OCI-LY1 (cell line): ENCODE measurements around the gene ALOX15.
A peak's percentile ranks its signal among the peaks of the same experiment; 100 is the strongest.

Experiments used
- H2AFZ ChIP-seq: fragments of 200-600 bp; sonication (generic), shearing (Covaris generic); 2 replicates; pipeline ENCODE4 v1.6.0; 2014; ENCODE audit warnings: antibody characterized with exemption, mild to moderate bottlenecking, low read length
- H3F3A ChIP-seq: fragments of 200-600 bp; sonication (generic), shearing (Covaris generic); 2 replicates; pipeline ENCODE4 v1.6.0; 2014; ENCODE audit warnings: mild to moderate bottlenecking, antibody characterized with exemption, low read length, moderate library complexity; ENCODE audit not compliant: insufficient read depth
- H3K27ac ChIP-seq: fragments of 200-600 bp; sonication (generic); 2 replicates; pipeline ENCODE4 v1.5.1; 2014; ENCODE audit warnings: low read length, mixed run types, mild to moderate bottlenecking, low read depth; ENCODE audit not compliant: poor library complexity, severe bottlenecking
- H3K27me3 ChIP-seq: fragments of 200-600 bp; sonication (generic); 2 replicates; pipeline ENCODE4 v1.6.0; 2014; ENCODE audit warnings: antibody characterized with exemption, mild to moderate bottlenecking, low read length, moderate library complexity; ENCODE audit not compliant: insufficient read depth
- H3K36me3 ChIP-seq: fragments of 200-600 bp; sonication (generic); 2 replicates; pipeline ENCODE4 v1.6.1; 2014; ENCODE audit warnings: mild to moderate bottlenecking, antibody characterized with exemption, low read length, moderate library complexity, mixed read lengths; ENCODE audit not compliant: insufficient read depth
- H3K4me1 ChIP-seq: fragments of 200-600 bp; sonication (generic); 2 replicates; pipeline ENCODE4 v1.5.1; 2014; ENCODE audit warnings: mild to moderate bottlenecking, low read length, moderate library complexity; ENCODE audit not compliant: insufficient read depth, severe bottlenecking
- H3K4me2 ChIP-seq: fragments of 200-600 bp; sonication (generic), shearing (Covaris generic); 2 replicates; pipeline ENCODE4 v1.6.1; 2014; ENCODE audit warnings: low read length
- H3K4me3 ChIP-seq: fragments of 200-600 bp; sonication (generic); 2 replicates; pipeline ENCODE4 v1.5.1; 2014; ENCODE audit warnings: low read length, low read depth, mild to moderate bottlenecking, mixed read lengths; ENCODE audit not compliant: poor library complexity, severe bottlenecking
- H3K79me2 ChIP-seq: fragments of 200-600 bp; shearing (Covaris generic); 2 replicates; pipeline ENCODE4 v1.6.1; 2016; ENCODE audit warnings: mixed run types, low read length, mixed read lengths; ENCODE audit not compliant: insufficient read depth
- H3K9ac ChIP-seq: fragments of 200-600 bp; sonication (generic), shearing (Covaris generic); 2 replicates; pipeline ENCODE4 v1.6.1; 2014; ENCODE audit warnings: mild to moderate bottlenecking, low read length, mixed read lengths
- H3K9me2 ChIP-seq: fragments of 200-600 bp; sonication (generic), shearing (Covaris generic); 2 replicates; pipeline ENCODE4 v1.6.1; 2014; ENCODE audit warnings: low read depth, mild to moderate bottlenecking, low read length, mixed read lengths
- H3K9me3 ChIP-seq: fragments of 200-600 bp; shearing (Covaris generic); 2 replicates; pipeline ENCODE4 v1.6.1; 2014; ENCODE audit warnings: low read length, mixed read lengths
- H4K20me1 ChIP-seq: fragments of 200-600 bp; sonication (generic), shearing (Covaris generic); 2 replicates; pipeline ENCODE4 v1.6.0; 2016; ENCODE audit warnings: mild to moderate bottlenecking, low read length; ENCODE audit not compliant: insufficient read depth
- CTCF ChIP-seq: fragments of 200-600 bp; sonication (generic), shearing (Covaris generic); IDR thresholded peaks from 2 replicates; pipeline ENCODE4 v1.5.1; 2017; ENCODE audit warnings: mild to moderate bottlenecking, antibody characterized with exemption, low read length, moderate library complexity, mixed read lengths
- EZH2 ChIP-seq: fragments of 200-600 bp; sonication (generic), shearing (Covaris generic); IDR thresholded peaks from 2 replicates; pipeline ENCODE4 v1.8.0; 2017; ENCODE audit warnings: borderline replicate concordance, mixed run types, mild to moderate bottlenecking, antibody characterized with exemption, low read length, moderate library complexity, mixed read lengths

The ALOX15 gene

GRCh38 chr17:4584101-4584916 is 57.2 kb downstream of the ALOX15 start, which contains the start of gene SMTNL2:
Gene SMTNL2, plus strand, starts transcription at chr17:4584529. Its CDS starts 77 bp downstream, at chr17:4584606.
- no peak within 1 kb of the TSS for H3K9ac ChIP-seq
- H3K4me2 ChIP-seq, result no peak within 1 kb of the TSS
- peaks cover 12% of the 10 kb centered on the region; the same call in 1 of the 2 replicates for H3K27me3 ChIP-seq
- H3K4me1 ChIP-seq, result no peaks in the 10 kb centered on the region
- H3K9me3 ChIP-seq, result no peaks in the 10 kb centered on the region
- no peaks in the 10 kb centered on the region for H3F3A ChIP-seq
- no peak within 1 kb of the TSS for H2AFZ ChIP-seq
- no peaks in the 10 kb centered on the region for H3K36me3 ChIP-seq
- H4K20me1 ChIP-seq, result no peaks in the 10 kb centered on the region
- no peak within 1 kb of the TSS for H3K4me3 ChIP-seq
- no peaks in the 10 kb centered on the region for H3K9me2 ChIP-seq
- no peaks in the 10 kb centered on the region for H3K79me2 ChIP-seq
- TF ChIP-seq CTCF (no peak), EZH2 (no peak)
- no peak within 1 kb of the TSS for H3K27ac ChIP-seq

DNA sequence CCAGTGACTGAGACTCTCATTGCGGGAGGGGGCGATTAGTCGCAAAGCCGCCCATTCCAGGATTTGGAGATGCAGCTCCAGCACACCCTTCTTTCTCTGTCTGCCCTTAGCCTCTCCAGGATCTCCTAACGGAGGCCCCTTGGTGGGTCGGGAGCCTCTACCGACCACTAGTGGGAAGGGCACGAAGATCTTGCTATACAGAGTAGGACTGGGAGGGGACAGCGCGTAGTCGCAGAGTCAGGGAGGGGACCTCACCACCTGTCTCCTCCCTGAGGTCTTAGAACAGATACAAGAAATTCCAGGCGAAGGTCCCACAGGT is 57.7 kb downstream of the ALOX15 start:
- peaks cover 6% of the 10 kb centered on the region; the same call in 1 of the 2 replicates for H3K27me3 ChIP-seq
- TF ChIP-seq EZH2 (no peak), CTCF (peak; percentile 9; the same call in 1 of the 2 replicates)
- no peaks in the 10 kb centered on the region for H3K4me1 ChIP-seq
- H3K9ac ChIP-seq, result no peak overlapping the region
- H3K9me2 ChIP-seq, result no peaks in the 10 kb centered on the region
- no peak overlapping the region for H3K27ac ChIP-seq
- H2AFZ ChIP-seq, result no peak overlapping the region
- no peaks in the 10 kb centered on the region for H3K9me3 ChIP-seq
- no peaks in the 10 kb centered on the region for H4K20me1 ChIP-seq
- no peak overlapping the region for H3K4me3 ChIP-seq
- H3K79me2 ChIP-seq, result no peaks in the 10 kb centered on the region
- H3K4me2 ChIP-seq, result no peak overlapping the region
- H3K36me3 ChIP-seq, result no peaks in the 10 kb centered on the region
- H3F3A ChIP-seq, result no peaks in the 10 kb centered on the region

DNA sequence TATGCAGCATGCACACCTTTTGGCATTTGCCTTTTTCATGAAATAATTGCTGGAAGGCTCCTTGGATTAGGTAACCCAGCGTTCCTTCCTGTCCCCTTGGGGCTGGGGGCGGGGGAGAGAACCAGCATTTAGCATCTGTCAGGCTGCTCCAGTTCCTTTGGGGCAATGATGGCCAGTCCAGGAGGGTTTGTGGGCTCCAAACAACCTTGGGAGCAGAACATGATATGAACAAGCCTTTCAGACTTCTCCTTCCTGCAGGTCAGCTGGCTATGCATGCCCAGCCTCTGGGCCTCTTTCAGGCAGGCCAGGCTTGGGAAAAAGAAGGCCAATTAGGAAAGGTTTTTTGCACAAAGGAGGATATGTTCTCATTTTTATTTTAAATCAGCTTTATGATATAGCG is 58.3 kb downstream of the ALOX15 start:
- H3K27me3 ChIP-seq, result peaks cover 5% of the 10 kb centered on the region; the same call in 1 of the 2 replicates
- no peak for TF ChIP-seq CTCF
- TF ChIP-seq EZH2, result no peak
- H3K27ac ChIP-seq, result no peak overlapping the region
- H2AFZ ChIP-seq, result no peak overlapping the region
- H3F3A ChIP-seq, result no peaks in the 10 kb centered on the region
- H3K4me1 ChIP-seq, result no peaks in the 10 kb centered on the region
- no peaks in the 10 kb centered on the region for H3K79me2 ChIP-seq
- no peaks in the 10 kb centered on the region for H3K9me3 ChIP-seq
- H4K20me1 ChIP-seq, result no peaks in the 10 kb centered on the region
- H3K9me2 ChIP-seq, result no peaks in the 10 kb centered on the region
- no peak overlapping the region for H3K9ac ChIP-seq
- H3K4me3 ChIP-seq, result no peak overlapping the region
- H3K4me2 ChIP-seq, result no peak overlapping the region
- no peaks in the 10 kb centered on the region for H3K36me3 ChIP-seq
